SK-N-SH (cell line): Measurements from ENCODE around the gene CMTM1. TPM values are rescaled to one million over a fixed set of nuclear protein-coding genes. Genes with fewer than 3 reads are reported as not detected.
A peak's percentile ranks its signal among the peaks of the same experiment; 100 is the strongest.

Source experiments
- CTCF ChIA-PET: fragments of 300-600, 350-600 bp; formaldehyde crosslinking; extraction: SDS; loops from one replicate; lab custom pipeline; 2021; lab: Yijun Ruan, JAX
- POLR2A ChIA-PET: fragments of 350-600 bp; sonication (Branson Sonifier 250); formaldehyde crosslinking; extraction: SDS; loops from one replicate; lab custom pipeline; 2020; ENCODE audit warnings: antibody characterized with exemption, inconsistent platforms; lab: Yijun Ruan, JAX
- DNase-seq: peaks from one replicate; pipeline ENCODE4 v3.0.0; 2012
- H2AFZ ChIP-seq: fragments of 200-600 bp; sonication (generic); 2 replicates; pipeline ENCODE4 v1.8.1; 2016; ENCODE audit warnings: antibody characterized with exemption, mild to moderate bottlenecking, low read depth
- H3F3A ChIP-seq: fragments of 200-600 bp; sonication (generic); replicated peaks from 2 replicates; pipeline ENCODE3; 2016; ENCODE audit warnings: antibody characterized with exemption, mild to moderate bottlenecking; ENCODE audit not compliant: insufficient read depth
- H3K27ac ChIP-seq, 2 experiments: fragments of 200-500 bp in 1 of 2; fragments of 200-600 bp in 1 of 2; sonication (Bioruptor generic) in 1 of 2; sonication (generic), shearing (Covaris generic) in 1 of 2; 2 replicates each; pipeline versions ENCODE4 v1.5.1 to v1.6.1; 2014 to 2016; ENCODE audit warnings: low read depth in 2 of 2, inconsistent platforms in 1 of 2, low read length in 1 of 2, mild to moderate bottlenecking in 1 of 2, mixed read lengths in 1 of 2
- H3K27me3 ChIP-seq: fragments of 200-600 bp; sonication (generic), shearing (Covaris generic); 2 replicates; pipeline ENCODE4 v1.6.1; 2016; ENCODE audit warnings: mixed run types; ENCODE audit not compliant: insufficient read depth
- H3K36me3 ChIP-seq, 2 experiments: fragments of 200-500 bp in 1 of 2; fragments of 200-600 bp in 1 of 2; sonication (Bioruptor generic) in 1 of 2; sonication (generic) in 1 of 2; replicated peaks in 1 of 2; 2 replicates each; pipeline versions ENCODE3 to v1.5.1; 2014 to 2016; ENCODE audit warnings: low read length in 1 of 2, mild to moderate bottlenecking in 1 of 2; ENCODE audit not compliant: insufficient read depth in 2 of 2, control insufficient read depth in 1 of 2
- H3K4me1 ChIP-seq, 2 experiments: fragments of 200-500 bp in 1 of 2; fragments of 200-600 bp in 1 of 2; sonication (Bioruptor generic) in 1 of 2; sonication (generic), shearing (Covaris generic) in 1 of 2; 2 replicates each; pipeline versions ENCODE4 v1.5.1 to v1.6.1; 2014 to 2016; ENCODE audit warnings: low read depth in 1 of 2, low read length in 1 of 2, mixed run types in 1 of 2; ENCODE audit not compliant: insufficient read depth in 2 of 2, control insufficient read depth in 1 of 2
- H3K4me2 ChIP-seq: fragments of 200-600 bp; sonication (generic), shearing (Covaris generic); 2 replicates; pipeline ENCODE4 v1.6.1; 2017; ENCODE audit warnings: mixed run types
- H3K4me3 ChIP-seq, 2 experiments: fragments of 200-500 bp in 1 of 2; fragments of 200-600 bp in 1 of 2; sonication (Bioruptor generic) in 1 of 2; sonication (generic), shearing (Covaris generic) in 1 of 2; 2 replicates each; pipeline versions ENCODE4 v1.5.1 to v1.8.1; 2014 to 2016; ENCODE audit warnings: low read depth in 2 of 2, inconsistent platforms in 1 of 2, low read length in 1 of 2, mild to moderate bottlenecking in 1 of 2, mixed read lengths in 1 of 2, moderate library complexity in 1 of 2
- H3K79me2 ChIP-seq: fragments of 200-600 bp; sonication (generic); 2 replicates; pipeline ENCODE4 v1.8.1; 2017; ENCODE audit warnings: mild to moderate bottlenecking; ENCODE audit not compliant: insufficient read depth
- H3K9ac ChIP-seq: fragments of 200-600 bp; sonication (generic); 2 replicates; pipeline ENCODE4 v1.6.1; 2017; ENCODE audit warnings: mixed run types
- H3K9me2 ChIP-seq: fragments of 200-600 bp; sonication (generic); 2 replicates; pipeline ENCODE4 v1.6.1; 2017; ENCODE audit warnings: mixed run types
- H3K9me3 ChIP-seq: fragments of 200-600 bp; sonication (generic); 2 replicates; pipeline ENCODE4 v1.6.1; 2017; ENCODE audit warnings: mixed run types, mild to moderate bottlenecking, moderate library complexity
- H4K20me1 ChIP-seq: fragments of 200-600 bp; sonication (generic); 2 replicates; pipeline ENCODE4 v1.6.1; 2017; ENCODE audit warnings: mild to moderate bottlenecking, mixed run types; ENCODE audit not compliant: insufficient read depth
- CTCF ChIP-seq: fragments of 200-600 bp; sonication (generic); IDR thresholded peaks from 2 replicates; pipeline ENCODE4 v1.6.1; 2017; ENCODE audit warnings: antibody characterized with exemption, mild to moderate bottlenecking, moderate library complexity
- ELF1 ChIP-seq: IDR thresholded peaks from 2 replicates; pipeline ENCODE4 v1.4.0; 2012
- EZH2phosphoT487 ChIP-seq: fragments of 200-600 bp; sonication (generic); IDR thresholded peaks from 2 replicates; pipeline ENCODE4 v1.6.1; 2017; ENCODE audit warnings: low read depth, mixed run types, mild to moderate bottlenecking, antibody characterized with exemption, moderate library complexity, borderline replicate concordance
- FOSL2 ChIP-seq: IDR thresholded peaks from 2 replicates; pipeline ENCODE4 v1.4.0; 2012; ENCODE audit warnings: low read depth, mild to moderate bottlenecking, moderate library complexity, borderline replicate concordance
- FOXM1 ChIP-seq: IDR thresholded peaks from 2 replicates; pipeline ENCODE4 v1.4.0; 2012; ENCODE audit warnings: low read depth, mild to moderate bottlenecking
- GATA2 ChIP-seq: sonication (generic); formaldehyde crosslinking; IDR thresholded peaks from 2 replicates; pipeline ENCODE4 v1.5.0; 2020; ENCODE audit warnings: mild to moderate bottlenecking, missing genetic modification reagents
- IRF3 ChIP-seq: fragments of 150-350 bp; IDR thresholded peaks from 2 replicates; pipeline ENCODE4 v1.6.1; 2016; ENCODE audit warnings: mild to moderate bottlenecking, low read depth, low read length
- MAX ChIP-seq: IDR thresholded peaks from 2 replicates; pipeline ENCODE4 v1.4.0; 2012; ENCODE audit warnings: low read depth
- MXI1 ChIP-seq: IDR thresholded peaks from 2 replicates; pipeline ENCODE4 v1.6.1; 2012; ENCODE audit warnings: mild to moderate bottlenecking, low read depth, low read length, improper control_type of control experiment
- PBX3 ChIP-seq: IDR thresholded peaks from 2 replicates; pipeline ENCODE4; 2012
- POLR2AphosphoS5 ChIP-seq: IDR thresholded peaks from 2 replicates; pipeline ENCODE4 v1.6.1; 2012; ENCODE audit warnings: low read depth, low read length
- RAD21 ChIP-seq: IDR thresholded peaks from 2 replicates; pipeline ENCODE4 v1.6.1; 2012; ENCODE audit warnings: mild to moderate bottlenecking, low read length
- RCOR1 ChIP-seq: fragments of 150-350 bp; IDR thresholded peaks from 2 replicates; pipeline ENCODE4 v1.6.1; 2017; ENCODE audit warnings: antibody characterized with exemption, low read length
- RFX5 ChIP-seq: IDR thresholded peaks from 2 replicates; pipeline ENCODE4 v1.6.1; 2012; ENCODE audit warnings: mild to moderate bottlenecking, improper control_type of control experiment, low read length
- RXRA ChIP-seq: IDR thresholded peaks from 2 replicates; pipeline ENCODE4 v1.4.0; 2012; ENCODE audit warnings: low read depth, mild to moderate bottlenecking, borderline replicate concordance
- SIN3A ChIP-seq: IDR thresholded peaks from 2 replicates; pipeline ENCODE4 v1.6.1; 2012; ENCODE audit warnings: low read depth, mild to moderate bottlenecking, low read length, moderate library complexity, borderline replicate concordance
- USF1 ChIP-seq: IDR thresholded peaks from 2 replicates; pipeline ENCODE4 v1.4.0; 2012; ENCODE audit warnings: low read depth, borderline replicate concordance
- ZBTB33 ChIP-seq: IDR thresholded peaks from 2 replicates; pipeline ENCODE4 v1.4.0; 2012; ENCODE audit warnings: low read depth, borderline replicate concordance
- WGBS: methylation state at CpG from one replicate; pipeline ENCODE4 v1.1.6; 2017; ENCODE audit warnings: low lambda C conversion rate; 5-methylcytosine and 5-hydroxymethylcytosine counted together
- polyA plus RNA-seq, 3 experiments: library from polyadenylated mRNA; depleted of rRNA; stranded (reverse); fragments of >200 nt; gene quantifications; 2 replicates each; pipeline ENCODE4 v1.2.3, GENCODE V29; 2012

Gene CMTM1
- polyA plus RNA-seq, 1 of the 3 experiments (the other 2 are of a cell fraction): 3.7 TPM

GRCh38 chr16:66516509-66516807 lies 49.8 kb upstream of the CMTM1 start (continued):
- TF ChIP-seq CTCF (no peak), MXI1 (no peak), FOSL2 (no peak), RXRA (no peak), ZBTB33 (no peak), PBX3 (no peak), POLR2AphosphoS5 (no peak), RAD21 (no peak)

- CTCF ChIA-PET: interaction anchor here (2.6 kb wide), 1 partner anchor 110 kb away, joined by 8 read pairs; no protein-coding TSS in a partner anchor
- TF ChIP-seq GATA2 (no peak), IRF3 (no peak), CTCF (no peak), USF1 (peak; percentile 74; the same call in 1 of the 2 replicates), ELF1 (peak; percentile 76), SIN3A (peak; percentile 97), RFX5 (no peak), FOXM1 (no peak), RAD21 (no peak), PBX3 (peak; percentile 43; the same call in 1 of the 2 replicates), RXRA (peak; percentile 86; the same call in 1 of the 2 replicates), MAX (peak; percentile 97), RCOR1 (no peak), EZH2phosphoT487 (no peak)
Measured at GRCh38 chr16:66516808-66517585, 49.2 kb upstream of the CMTM1 start.

More at GRCh38 chr16:66516808-66517585, 49.2 kb upstream of the CMTM1 start:
- 33% methylated on average over 14 of the region's 15 CpGs for WGBS
- H3K27ac ChIP-seq: peak overlapping the region; percentile 89 to 94
- peak; percentile 66 for DNase-seq
- H2AFZ ChIP-seq: peak overlapping the region; percentile 53; the same call in 1 of the 2 replicates
- H3K4me1 ChIP-seq: peaks cover 15 to 29% of the 10 kb centered on the region in 2 experiments; a peak in 3 of 4 replicates
- H3K4me3 ChIP-seq: no peak overlapping the region
- POLR2A ChIA-PET: no interaction called here
- H3F3A ChIP-seq: peaks cover 22% of the 10 kb centered on the region
- no peaks in the 10 kb centered on the region for H3K9me2 ChIP-seq
- peak overlapping the region; percentile 72 for H3K4me2 ChIP-seq
- no peaks in the 10 kb centered on the region for H4K20me1 ChIP-seq
- no peaks in the 10 kb centered on the region for H3K79me2 ChIP-seq
- H3K9ac ChIP-seq: peak overlapping the region; percentile 63
- no peaks in the 10 kb centered on the region for H3K9me3 ChIP-seq
- H3K36me3 ChIP-seq: no peaks in the 10 kb centered on the region
- H3K27me3 ChIP-seq: no peaks in the 10 kb centered on the region
